Right lobe of liver (tissue), 4 donors: Measurements from ENCODE around the gene MYOM3.

Experiments
- CTCF ChIP-seq, 4 donors: fragments of 200-600 bp in 3 of 4; fragments of 450-650 bp in 1 of 4; IDR thresholded peaks; one replicate each; pipeline versions ENCODE4 v1.5.1 to v1.8.0; 2016 to 2022; ENCODE audit warnings: antibody characterized with exemption in 4 of 4, mild to moderate bottlenecking in 2 of 4
- POLR2A ChIP-seq: fragments of 450-650 bp; IDR thresholded peaks from one replicate; pipeline ENCODE4 v1.6.1; 2017; ENCODE audit warnings: antibody characterized with exemption, mild to moderate bottlenecking
- donor health status: DM: no; HTN: no; CAD: no.
- donor health status: DM: no; HTN: no; CAD: no.
- donor health status: DM: no; HTN: yes; CAD: no.

GRCh38 chr1:24089027-24089742, 22.8 kb downstream of the MYOM3 start:
- no peak for TF ChIP-seq CTCF (IDR thresholded peaks at IDR 0.05)
- TF ChIP-seq POLR2A: no peak
